Panc1 (cell line): ENCODE results near the gene FARP2. TPM values are rescaled to one million over a fixed set of nuclear protein-coding genes. Genes with fewer than 3 reads are reported as not detected.

ENCODE experiments used
- ATAC-seq: fragments of 200-7000 bp; cut with Tn5 transposase; 2 replicates; pipeline ENCODE4 v1.9.1; 2020; ENCODE audit warnings: mild to moderate bottlenecking, moderate library complexity
- BruUV-seq: library from RNA; stranded (reverse); fragments of 400-500 nt; replicated peaks from 2 replicates; lab custom pipeline; 2021; lab: Mats Ljungman, UMichigan
- CTCF ChIA-PET: fragments of 300-600 bp; sonication (Branson Sonifier 250); formaldehyde crosslinking; loops from one replicate; lab custom pipeline; 2022; ENCODE audit warnings: antibody characterized with exemption; lab: Charles Lee
- POLR2A ChIA-PET: fragments of 300-600 bp; sonication (Branson Sonifier 250); formaldehyde crosslinking; loops from one replicate; lab custom pipeline; 2022; ENCODE audit warnings: antibody characterized with exemption; lab: Charles Lee
- DNase-seq: peaks from one replicate; pipeline ENCODE4 v3.0.0-alpha.2; 2010; ENCODE audit warnings: low read depth, low spot score
- H3K27ac ChIP-seq: 2 replicates; pipeline ENCODE4 v1.5.1; 2011; ENCODE audit warnings: mild to moderate bottlenecking, low read length, inconsistent platforms
- H3K27me3 ChIP-seq: fragments of 200-500 bp; sonication (Bioruptor generic); 2 replicates; pipeline ENCODE4 v1.6.0; 2014; ENCODE audit warnings: low read length, inconsistent platforms; ENCODE audit not compliant: control insufficient read depth, insufficient read depth
- H3K36me3 ChIP-seq: fragments of 200-500 bp; sonication (Bioruptor generic); 2 replicates; pipeline ENCODE4 v1.5.1; 2014; ENCODE audit warnings: inconsistent platforms, mild to moderate bottlenecking, low read length, moderate library complexity; ENCODE audit not compliant: control insufficient read depth, insufficient read depth
- H3K4me1 ChIP-seq: 2 replicates; pipeline ENCODE4 v1.5.1; 2011; ENCODE audit warnings: inconsistent platforms, mild to moderate bottlenecking, low read length, moderate library complexity; ENCODE audit not compliant: control insufficient read depth, insufficient read depth
- H3K4me3 ChIP-seq, 2 experiments: 2 replicates each; pipeline ENCODE4 v1.5.1; 2011 to 2012; ENCODE audit warnings: low read depth in 2 of 2, low read length in 2 of 2, mild to moderate bottlenecking in 2 of 2, inconsistent platforms in 1 of 2, moderate library complexity in 1 of 2
- H3K9me3 ChIP-seq: fragments of 200-500 bp; sonication (Bioruptor generic); 2 replicates; pipeline ENCODE4 v1.5.1; 2014; ENCODE audit warnings: low read depth, mild to moderate bottlenecking, inconsistent platforms, low read length, moderate library complexity; ENCODE audit not compliant: control insufficient read depth, insufficient read depth
- POLR2AphosphoS5 ChIP-seq: IDR thresholded peaks from 2 replicates; pipeline ENCODE4 v1.6.1; 2012; ENCODE audit warnings: mild to moderate bottlenecking, low read depth, low read length, moderate library complexity
- REST ChIP-seq, 2 experiments: IDR thresholded peaks; 2 replicates each; pipeline ENCODE4 v1.6.1; 2011 to 2012; ENCODE audit warnings: low read depth in 2 of 2, control low read depth in 1 of 2, low read length in 1 of 2, mild to moderate bottlenecking in 1 of 2, moderate library complexity in 1 of 2; ENCODE audit not compliant: insufficient read depth in 1 of 2
- SIN3A ChIP-seq: IDR thresholded peaks from 2 replicates; pipeline ENCODE4 v1.6.1; 2012; ENCODE audit warnings: low read depth, mild to moderate bottlenecking, low read length, moderate library complexity, borderline replicate concordance; ENCODE audit not compliant: insufficient read depth
- TCF7L2 ChIP-seq: IDR thresholded peaks from 2 replicates; pipeline ENCODE4 v1.6.1; 2011; ENCODE audit warnings: mild to moderate bottlenecking, low read depth, low read length, inconsistent platforms
- in situ Hi-C: cut with HindIII; loops from 2 replicates; pipeline ENCODE4 v1.10.0; 2016; ENCODE audit warnings: low sequenced_read_pairs, low pct_unique_long_range_greater_than_20kb
- intact Hi-C: fragments of 100-400 bp; cut with micrococcal nuclease; formaldehyde crosslinking; loops from one replicate; pipeline ENCODE4 v1.10.0; 2022; ENCODE audit not compliant: unreplicated experiment
- total RNA-seq: library from RNA; stranded (reverse); gene quantifications from one replicate; pipeline ENCODE4 v1.2.1, GENCODE V29; 2021; ENCODE audit not compliant: unreplicated experiment
- TF ChIP-seq, protein P1 (sequence below): fragments of 450-650 bp; IDR thresholded peaks from 2 replicates; pipeline ENCODE4 v1.5.1; 2017; ENCODE audit warnings: mild to moderate bottlenecking

FARP2 gene
- total RNA-seq, 1 experiment from 2014 or later, result 80.3 TPM

GRCh38 chr2:241458687-241459086 lies 102.6 kb downstream of the FARP2 start:
- Histone ChIP-seq H3K27me3 (no peaks in the 10 kb centered on the region), H3K9me3 (no peaks in the 10 kb centered on the region), H3K27ac (no peak overlapping the region), H3K36me3 (no peaks in the 10 kb centered on the region), H3K4me3 (no peak overlapping the region), H3K4me1 (no peaks in the 10 kb centered on the region)
- in situ Hi-C loops (no loop called here), intact Hi-C loops (no loop called here)
- DNase-seq (no peak), ATAC-seq (no peak)
- ChIA-PET CTCF (no interaction called here), POLR2A (no interaction called here)
- BruUV-seq, result no TSS peak
- TF ChIP-seq SIN3A (no peak), POLR2AphosphoS5 (no peak), REST (IDR thresholded peaks at IDR 0.05; ENCODE audit: insufficient read depth in 1 of 2, low read depth in 2 of 2, low read length in 1 of 2) (no peak), TCF7L2 (no peak)
- TF ChIP-seq, protein P1, sequence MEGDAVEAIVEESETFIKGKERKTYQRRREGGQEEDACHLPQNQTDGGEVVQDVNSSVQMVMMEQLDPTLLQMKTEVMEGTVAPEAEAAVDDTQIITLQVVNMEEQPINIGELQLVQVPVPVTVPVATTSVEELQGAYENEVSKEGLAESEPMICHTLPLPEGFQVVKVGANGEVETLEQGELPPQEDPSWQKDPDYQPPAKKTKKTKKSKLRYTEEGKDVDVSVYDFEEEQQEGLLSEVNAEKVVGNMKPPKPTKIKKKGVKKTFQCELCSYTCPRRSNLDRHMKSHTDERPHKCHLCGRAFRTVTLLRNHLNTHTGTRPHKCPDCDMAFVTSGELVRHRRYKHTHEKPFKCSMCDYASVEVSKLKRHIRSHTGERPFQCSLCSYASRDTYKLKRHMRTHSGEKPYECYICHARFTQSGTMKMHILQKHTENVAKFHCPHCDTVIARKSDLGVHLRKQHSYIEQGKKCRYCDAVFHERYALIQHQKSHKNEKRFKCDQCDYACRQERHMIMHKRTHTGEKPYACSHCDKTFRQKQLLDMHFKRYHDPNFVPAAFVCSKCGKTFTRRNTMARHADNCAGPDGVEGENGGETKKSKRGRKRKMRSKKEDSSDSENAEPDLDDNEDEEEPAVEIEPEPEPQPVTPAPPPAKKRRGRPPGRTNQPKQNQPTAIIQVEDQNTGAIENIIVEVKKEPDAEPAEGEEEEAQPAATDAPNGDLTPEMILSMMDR, result no peak

DNA sequence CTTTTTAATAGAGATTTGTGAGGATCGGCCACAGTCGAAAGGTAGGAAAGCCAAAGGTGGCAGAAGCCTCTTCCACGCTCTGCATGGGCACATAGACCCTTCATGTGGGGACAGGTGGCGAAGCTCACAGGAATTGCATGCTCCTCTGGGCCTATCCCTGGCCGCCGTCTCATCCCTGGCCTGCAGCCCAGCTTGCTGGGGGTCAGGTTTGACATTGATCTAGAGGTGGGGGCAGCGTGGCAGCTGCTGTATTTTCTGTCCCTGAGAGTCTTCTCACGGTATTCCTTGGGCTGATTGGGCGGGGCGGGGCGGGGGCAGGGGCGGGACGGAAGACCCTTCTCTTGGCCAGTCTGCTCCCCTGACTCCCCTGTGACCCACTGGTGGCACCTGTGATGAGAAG lies 103.4 kb downstream of the FARP2 start:
- in situ Hi-C loops, result no loop called here
- CTCF ChIA-PET, result no interaction called here
- BruUV-seq, result no TSS peak

More for the DNA sequence above, 103.4 kb downstream of the FARP2 start:
- TF ChIP-seq SIN3A (no peak), TCF7L2 (no peak), POLR2AphosphoS5 (no peak), REST (IDR thresholded peaks at IDR 0.05; ENCODE audit: insufficient read depth in 1 of 2, low read depth in 2 of 2, low read length in 1 of 2) (no peak)
- TF ChIP-seq, protein P1, result no peak
- H3K27me3 ChIP-seq, result no peaks in the 10 kb centered on the region
- POLR2A ChIA-PET, result no interaction called here
- DNase-seq (no peak), ATAC-seq (no peak)
- intact Hi-C loops, result no loop called here
- H3K9me3 ChIP-seq, result no peaks in the 10 kb centered on the region
- no peaks in the 10 kb centered on the region for H3K36me3 ChIP-seq
- no peak overlapping the region for H3K27ac ChIP-seq
- no peaks in the 10 kb centered on the region for H3K4me1 ChIP-seq
- no peak overlapping the region for H3K4me3 ChIP-seq
